HFFc6 (cell line): ENCODE data around the gene AIFM1. TPM values are rescaled to one million over a fixed set of nuclear protein-coding genes. Genes with fewer than 3 reads are reported as not detected.
A peak's percentile ranks its signal among the peaks of the same experiment; 100 is the strongest.

Experiments used
- DNase-seq: peaks from one replicate; pipeline ENCODE4 v3.0.0-alpha.2; 2018
- H3K27ac Mint-ChIP-seq: 2 replicates; pipeline ENCODE4 v1.8.0; 2020; ENCODE audit warnings: mild to moderate bottlenecking, mixed read lengths
- H3K27me3 Mint-ChIP-seq: 2 replicates; pipeline ENCODE4 v1.8.0; 2021; ENCODE audit warnings: mild to moderate bottlenecking, moderate library complexity, mixed read lengths; ENCODE audit not compliant: insufficient read depth
- H3K36me3 Mint-ChIP-seq: 2 replicates; pipeline ENCODE4 v1.8.0; 2021; ENCODE audit warnings: low read depth, mixed read lengths
- H3K4me1 Mint-ChIP-seq: 2 replicates; pipeline ENCODE4 v1.8.0; 2020; ENCODE audit warnings: low read depth, mixed read lengths
- H3K4me3 Mint-ChIP-seq: 2 replicates; pipeline ENCODE4 v1.8.0; 2020; ENCODE audit warnings: mild to moderate bottlenecking, moderate library complexity, mixed read lengths
- H3K9me3 Mint-ChIP-seq: 2 replicates; pipeline ENCODE4 v1.8.0; 2020; ENCODE audit warnings: mild to moderate bottlenecking, mixed read lengths
- CTCF ChIP-seq: fragments of 200-600 bp; sonication (generic); IDR thresholded peaks from 2 replicates; pipeline ENCODE4 v1.5.0; 2021; ENCODE audit warnings: antibody characterized with exemption, mild to moderate bottlenecking
- total RNA-seq, 6 experiments: library from RNA; stranded (reverse); fragmentation: NEBNext Ultra II Directional; extraction: Animal tissue kit (Norgen Biotek cat#: 25700); gene quantifications; 2 replicates in 1 of 6; 3 replicates in 5 of 6; pipeline ENCODE4 v1.2.3, GENCODE V29; 2021

AIFM1 gene
- total RNA-seq, 6 experiments from 2014 or later = 31.9 to 39.5 (median 33.8) TPM

DNA sequence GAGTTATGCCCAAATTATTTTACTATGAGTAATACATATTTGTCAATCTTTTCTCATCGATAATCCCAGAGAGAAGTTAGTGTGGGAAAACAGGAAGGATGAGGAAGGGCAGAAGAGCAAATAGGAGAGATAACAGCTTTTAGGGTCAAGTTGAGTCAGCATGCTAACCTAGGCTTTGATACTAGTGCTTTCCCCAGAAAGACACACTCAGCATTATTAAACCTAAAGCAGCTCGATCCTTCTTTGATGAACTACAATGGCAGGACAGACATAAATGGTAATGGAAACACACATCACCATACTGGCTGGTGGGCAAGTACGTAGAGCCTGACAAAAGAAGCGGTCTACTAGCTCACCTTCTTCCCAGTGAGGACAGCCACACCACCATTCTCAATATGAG, 20.5 kb downstream of the AIFM1 start:
- Mint-ChIP-seq H3K27me3 (no peaks in the 10 kb centered on the region; the same call in 1 of the 2 replicates), H3K4me3 (no peak overlapping the region), H3K36me3 (peaks cover 17% of the 10 kb centered on the region), H3K4me1 (peaks cover 15% of the 10 kb centered on the region), H3K9me3 (no peaks in the 10 kb centered on the region), H3K27ac (no peak overlapping the region)
- no peak for TF ChIP-seq CTCF
- no peak for DNase-seq

GRCh38 chrX:130144509-130144908, 21.1 kb downstream of the AIFM1 start:
- TF ChIP-seq CTCF = peak; percentile 25; the same call in 1 of the 2 replicates
- no peak overlapping the region for H3K27ac Mint-ChIP-seq
- peaks cover 17% of the 10 kb centered on the region for H3K36me3 Mint-ChIP-seq
- H3K4me1 Mint-ChIP-seq = peaks cover 15% of the 10 kb centered on the region
- no peaks in the 10 kb centered on the region for H3K9me3 Mint-ChIP-seq
- DNase-seq = no peak
- no peaks in the 10 kb centered on the region; the same call in 1 of the 2 replicates for H3K27me3 Mint-ChIP-seq
- no peak overlapping the region for H3K4me3 Mint-ChIP-seq

DNA sequence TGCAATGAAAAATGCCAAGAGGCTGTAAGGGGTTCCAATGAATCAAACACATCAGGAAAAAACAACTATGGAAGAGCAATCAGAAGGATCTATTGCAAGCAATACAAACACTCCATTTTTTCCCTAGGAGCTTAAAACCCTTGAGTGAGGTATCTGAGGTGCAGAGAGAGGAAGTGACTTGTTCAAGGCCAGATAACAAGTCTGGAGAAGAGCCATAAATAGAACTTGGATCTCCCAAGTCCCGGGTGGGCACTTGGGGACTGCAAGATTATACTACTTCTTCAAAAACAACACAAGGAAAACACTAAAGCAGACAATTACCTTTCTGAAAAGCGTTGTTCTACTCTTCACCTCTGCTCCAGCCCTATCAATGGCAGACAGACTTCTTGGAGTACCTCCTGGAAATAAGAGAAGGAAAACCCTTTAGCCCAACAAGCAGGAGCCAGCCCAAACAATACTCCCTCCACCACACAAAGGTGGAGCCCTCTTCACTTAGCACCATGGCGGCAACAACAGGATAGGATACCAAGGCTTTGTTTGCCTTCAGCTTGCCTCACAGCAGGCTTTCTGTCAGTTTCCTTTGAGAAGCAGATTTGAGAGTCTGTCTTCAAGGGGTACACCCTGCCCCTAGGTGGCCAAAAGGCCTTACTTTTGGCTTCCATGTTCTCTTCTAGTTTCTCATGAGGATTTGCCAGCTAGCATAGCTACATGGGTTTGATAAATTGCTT, 26.0 kb downstream of the AIFM1 start:
- peaks cover 6% of the 10 kb centered on the region for H3K4me1 Mint-ChIP-seq

DNA sequence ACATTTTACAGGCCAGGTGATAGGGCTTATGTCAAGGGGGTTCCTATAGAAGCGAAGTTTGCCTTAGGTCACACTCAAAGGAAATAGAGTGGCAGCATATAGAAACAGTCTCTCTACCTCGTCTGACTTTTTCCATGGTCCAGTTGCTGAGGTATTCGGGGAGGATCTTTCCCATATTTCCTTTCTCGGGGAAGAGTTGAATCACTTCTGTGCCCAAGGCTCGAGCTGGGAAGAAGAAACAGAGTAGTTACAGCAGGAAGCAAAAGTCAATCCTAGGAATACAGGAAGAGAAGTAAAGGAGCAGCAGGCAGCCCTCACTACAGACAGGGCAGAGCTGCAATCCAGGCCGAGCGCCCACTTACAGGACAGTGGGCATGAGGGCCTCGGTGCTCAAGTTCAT, 28.7 kb downstream of the AIFM1 start:
- TF ChIP-seq CTCF = no peak
- Mint-ChIP-seq H3K36me3 (0 out of 2 replicates have a peak, but pooled peaks cover 4% of the 10 kb centered on the region), H3K4me3 (no peak overlapping the region), H3K9me3 (no peaks in the 10 kb centered on the region), H3K27me3 (no peaks in the 10 kb centered on the region), H3K27ac (no peak overlapping the region), H3K4me1 (no peaks in the 10 kb centered on the region)
- no peak for DNase-seq

More for the DNA sequence above, 26.0 kb downstream of the AIFM1 start:
- Mint-ChIP-seq H3K9me3 (no peaks in the 10 kb centered on the region), H3K36me3 (peaks cover 16% of the 10 kb centered on the region), H3K27me3 (no peaks in the 10 kb centered on the region; the same call in 1 of the 2 replicates), H3K4me3 (no peak overlapping the region), H3K27ac (peak overlapping the region; percentile 36; the same call in 1 of the 2 replicates)
- TF ChIP-seq CTCF = no peak
- no peak for DNase-seq

DNA sequence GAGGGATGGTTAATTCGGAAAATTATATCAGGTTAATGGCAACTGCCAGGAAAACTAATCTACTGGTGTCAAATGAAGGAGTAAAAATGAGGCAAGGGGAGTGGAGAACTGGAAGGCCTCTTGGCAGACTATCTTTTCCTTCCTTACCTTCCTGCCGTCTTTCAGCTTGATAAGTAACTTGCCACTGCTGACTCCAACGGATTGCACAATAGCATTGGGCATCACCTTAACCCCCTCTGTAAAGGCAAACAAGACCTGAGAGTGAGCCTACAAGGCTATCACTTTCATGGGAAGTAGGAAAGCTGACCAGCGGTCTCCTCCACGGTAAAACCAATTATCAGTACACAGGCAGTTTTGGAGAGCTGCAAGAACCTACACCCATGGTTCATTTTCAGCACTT, 29.1 kb downstream of the AIFM1 start:
- Mint-ChIP-seq H3K27me3 (no peaks in the 10 kb centered on the region), H3K4me1 (no peaks in the 10 kb centered on the region), H3K9me3 (no peaks in the 10 kb centered on the region), H3K36me3 (0 out of 2 replicates have a peak, but pooled peaks cover 4% of the 10 kb centered on the region), H3K4me3 (no peak overlapping the region), H3K27ac (no peak overlapping the region)
- DNase-seq = no peak
- no peak for TF ChIP-seq CTCF
